GM21786 (cell line): Measurements from ENCODE around the gene ZNF609.
"Not testable (repeated sequence)": the region's sequence is repeated elsewhere in the genome, so short reads cannot be mapped to it uniquely, and the experiment has no call there.

Source experiments
- ATAC-seq: cut with Tn5 transposase; IDR thresholded peaks from one replicate; pipeline ENCODE4 v1.9.1; 2021; ENCODE audit not compliant: unreplicated experiment

Gene ZNF609

DNA sequence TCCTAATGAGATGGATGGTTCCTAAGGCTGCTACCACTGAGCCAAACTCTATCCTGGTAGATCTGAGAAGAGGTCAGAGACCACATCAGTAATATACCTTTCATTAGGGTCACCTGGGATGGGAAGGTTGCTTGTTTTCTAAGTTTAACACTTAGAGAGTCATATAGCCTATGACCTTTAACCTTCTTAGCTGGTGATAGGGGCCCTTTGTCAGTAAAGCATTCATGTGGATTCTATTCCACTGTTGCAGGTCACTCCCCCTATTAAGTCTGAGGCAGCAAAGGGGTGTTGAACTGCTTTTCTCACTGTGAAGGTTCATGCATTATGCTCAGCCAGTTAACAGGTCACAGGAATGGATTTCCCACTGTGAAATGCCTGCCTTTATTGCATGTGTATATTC is 6.1 kb upstream of the ZNF609 start:
- ATAC-seq, result no peak

DNA sequence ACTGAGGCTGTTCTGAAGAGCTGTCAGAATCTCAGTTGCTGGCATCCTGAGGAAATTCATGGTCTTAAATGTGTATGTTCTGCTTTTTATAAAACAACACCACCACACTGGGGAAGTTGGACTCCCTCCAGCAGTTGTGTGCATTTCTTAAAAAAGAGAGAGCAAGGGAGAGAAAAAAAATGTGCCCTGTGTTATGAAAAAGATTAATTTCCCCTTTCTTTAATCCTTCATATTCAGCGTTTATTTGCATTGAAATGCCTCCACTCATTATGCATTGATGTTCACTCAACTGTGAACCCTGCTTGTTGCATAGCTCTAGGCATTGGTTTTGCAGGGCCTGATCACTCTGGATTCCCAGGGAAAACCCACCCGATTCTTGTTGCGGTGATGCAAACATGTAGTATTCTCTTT is 4.4 kb upstream of the ZNF609 start:
- no peak for ATAC-seq

DNA sequence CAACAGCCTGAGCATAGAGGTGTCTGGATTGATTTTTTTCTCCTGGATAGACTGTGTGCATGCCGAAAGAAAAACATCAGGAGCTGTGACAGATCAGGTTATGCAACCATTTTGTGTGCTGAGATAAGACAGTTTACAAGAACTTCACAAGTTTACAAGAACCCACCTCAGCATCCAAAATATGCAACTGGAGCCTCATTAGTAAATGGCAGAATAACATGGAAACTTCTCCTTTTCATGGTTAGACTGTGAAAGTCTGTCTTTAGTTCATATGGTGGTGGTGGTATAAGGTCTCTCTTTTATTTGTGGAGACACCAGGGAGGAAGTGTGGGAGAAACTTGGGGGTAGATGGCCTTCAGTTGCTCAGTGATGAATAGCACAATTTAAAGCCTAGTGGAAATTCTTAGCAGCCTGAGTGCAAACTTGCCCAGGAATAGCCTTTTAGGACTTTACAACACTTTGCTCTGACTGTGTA is 3.7 kb upstream of the ZNF609 start:
- no peak for ATAC-seq

DNA sequence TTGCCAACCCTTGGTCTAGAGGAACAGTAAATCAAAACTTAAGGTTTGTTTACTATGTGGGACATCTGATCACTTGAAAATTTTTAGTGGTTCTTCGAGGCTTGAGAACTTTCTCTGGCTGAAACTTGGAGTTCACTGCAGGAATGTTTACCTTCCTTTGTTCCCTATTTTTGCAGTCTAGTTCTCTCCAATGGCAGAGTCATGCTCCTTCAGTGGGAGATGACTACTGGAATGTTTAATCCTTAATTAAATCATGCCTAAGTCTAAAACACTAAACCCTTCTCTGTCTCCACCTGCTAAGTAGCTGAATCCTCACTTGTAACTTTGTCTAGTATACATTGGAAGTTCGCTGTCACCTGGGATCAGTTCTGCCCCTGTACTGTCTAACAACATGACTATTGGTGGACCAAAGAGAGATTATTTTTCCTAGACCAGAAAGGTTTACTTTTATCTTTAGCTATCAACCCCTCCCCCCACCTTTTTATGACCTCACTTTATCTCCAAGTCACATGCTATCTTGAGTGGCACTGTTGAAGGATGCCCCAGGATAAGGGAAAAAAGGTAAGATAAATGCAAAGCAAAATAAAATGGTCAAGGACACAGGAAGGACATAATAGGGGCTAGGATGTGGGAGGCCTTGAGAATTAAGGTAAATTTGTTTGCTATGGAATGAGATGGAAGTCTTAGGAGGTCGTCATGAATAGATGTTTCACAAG is 1.2 kb upstream of the ZNF609 start:
- ATAC-seq, result no peak

DNA sequence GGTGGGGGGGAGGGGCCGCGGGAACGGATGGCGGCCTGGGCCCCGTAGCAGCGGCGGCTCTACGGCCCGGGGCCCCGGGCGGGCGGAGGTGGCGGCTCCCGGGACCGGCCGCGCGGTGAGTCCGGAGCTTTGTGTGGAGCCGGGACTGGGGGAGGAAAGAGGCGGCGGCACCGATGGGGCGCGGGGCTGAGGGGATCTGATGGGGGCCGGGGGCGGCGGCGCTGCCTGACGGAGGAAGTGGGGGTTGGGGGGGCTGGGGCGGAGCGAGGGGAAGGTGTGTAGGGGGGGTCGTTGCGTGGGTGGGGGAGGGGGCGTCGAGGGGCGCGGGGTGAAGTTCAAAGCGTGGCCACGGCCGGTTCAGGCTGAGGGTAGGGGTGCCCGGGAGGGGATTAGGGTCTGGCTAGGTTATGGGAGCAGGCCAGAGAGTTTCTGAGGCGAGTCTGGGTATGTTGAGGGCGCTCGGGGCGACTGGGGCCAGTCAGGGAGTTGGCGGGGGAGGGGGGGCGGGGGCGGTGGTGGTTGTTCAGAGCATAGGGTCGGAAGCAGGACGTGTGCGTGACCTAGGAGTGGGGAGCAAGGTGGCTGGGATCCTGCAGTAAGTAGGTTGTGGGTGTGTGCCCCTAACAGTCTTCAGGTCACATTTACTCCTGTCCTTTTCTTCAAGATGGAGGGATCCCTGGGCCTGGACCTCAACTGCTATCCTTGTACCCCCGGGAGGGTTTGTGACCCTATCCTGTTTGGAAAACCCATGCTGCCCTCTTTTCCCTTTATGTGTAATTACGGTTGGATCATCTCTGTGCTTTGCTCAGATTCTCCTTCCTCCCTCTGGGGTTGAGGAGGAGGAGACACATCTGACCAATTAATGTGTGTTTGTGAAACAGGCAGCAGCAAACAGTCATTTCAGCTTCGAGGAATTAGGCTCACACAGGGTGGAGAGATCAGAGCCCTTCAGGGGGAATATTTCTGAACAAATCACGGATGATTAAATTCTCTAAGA is 644 bp downstream of the ZNF609 start:
- no peak for ATAC-seq

DNA sequence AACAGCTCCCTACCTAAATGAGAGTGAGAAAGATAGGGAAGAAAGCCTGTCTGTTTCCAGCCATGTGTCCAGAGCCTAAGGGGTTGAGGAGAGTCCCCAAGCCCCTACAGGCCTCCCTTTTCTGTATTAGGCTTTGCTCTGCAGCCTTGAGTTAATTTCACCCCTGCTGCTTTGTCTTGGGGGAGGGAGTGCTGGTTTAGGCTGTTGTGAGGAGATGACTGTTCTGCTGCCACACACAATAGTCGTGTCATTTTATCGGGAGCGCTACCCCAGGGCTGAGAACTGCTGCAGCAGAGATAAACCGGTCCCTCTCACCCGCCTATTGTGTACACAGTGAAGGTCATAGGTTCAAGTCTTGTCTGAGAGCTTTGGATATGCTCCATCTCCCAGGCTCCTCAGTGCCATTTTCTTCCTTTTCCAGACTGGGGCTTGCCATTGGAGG is 1.4 kb downstream of the ZNF609 start:
- ATAC-seq, result no peak

DNA sequence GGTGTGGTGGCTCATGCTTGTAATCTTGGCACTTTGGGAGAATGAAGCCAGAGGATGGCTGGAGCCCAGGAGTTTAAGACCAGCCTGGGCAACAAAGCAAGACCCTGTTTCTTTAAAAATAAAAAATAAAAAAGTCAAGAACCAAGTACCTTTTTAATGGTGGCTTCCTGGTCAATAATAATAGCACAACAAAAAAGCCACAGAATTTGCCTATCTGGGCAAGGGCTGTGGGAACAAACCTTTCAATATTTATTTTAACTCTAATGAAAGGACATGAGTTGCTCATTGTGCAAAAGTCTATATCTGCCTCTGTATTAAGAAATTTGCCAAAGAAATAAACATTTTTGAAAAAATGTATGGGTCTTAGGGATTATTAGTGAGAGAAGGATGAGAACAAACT is 2.1 kb downstream of the ZNF609 start:
- ATAC-seq, result no peak

DNA sequence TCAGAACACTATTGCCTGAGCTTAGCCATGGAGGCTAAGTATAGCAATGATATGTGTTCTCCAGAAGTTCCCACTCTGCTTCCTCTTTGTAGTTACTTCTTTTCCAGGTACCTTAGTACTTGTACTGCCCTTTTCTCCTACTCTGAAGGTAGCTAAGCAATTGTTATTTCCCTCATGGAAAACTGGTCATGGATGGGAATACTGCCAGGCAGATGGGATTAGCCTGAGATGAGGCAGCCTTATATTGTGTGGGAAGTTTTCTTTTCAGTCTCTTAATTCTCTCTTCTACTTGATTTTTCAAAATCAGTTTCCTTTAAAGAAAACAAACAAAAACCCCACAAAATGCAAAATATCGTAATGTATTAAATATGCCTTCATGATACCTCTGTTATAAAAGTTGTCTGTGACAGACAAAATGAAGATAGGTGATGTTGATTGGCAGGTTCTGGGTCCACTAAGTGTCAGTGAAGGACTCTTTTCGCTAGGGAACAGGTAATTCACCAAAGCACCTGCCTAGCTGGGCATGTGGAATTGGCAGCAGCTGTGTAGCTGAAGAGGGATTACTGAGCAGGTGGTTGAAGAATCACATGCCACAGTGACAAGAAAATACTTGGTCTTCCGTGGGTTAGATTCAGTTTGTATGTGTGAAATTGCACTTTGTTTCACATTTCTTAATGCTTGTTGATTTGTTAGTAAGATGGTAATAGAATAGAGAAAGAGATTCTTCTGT is 4.1 kb downstream of the ZNF609 start:
- no peak for ATAC-seq

DNA sequence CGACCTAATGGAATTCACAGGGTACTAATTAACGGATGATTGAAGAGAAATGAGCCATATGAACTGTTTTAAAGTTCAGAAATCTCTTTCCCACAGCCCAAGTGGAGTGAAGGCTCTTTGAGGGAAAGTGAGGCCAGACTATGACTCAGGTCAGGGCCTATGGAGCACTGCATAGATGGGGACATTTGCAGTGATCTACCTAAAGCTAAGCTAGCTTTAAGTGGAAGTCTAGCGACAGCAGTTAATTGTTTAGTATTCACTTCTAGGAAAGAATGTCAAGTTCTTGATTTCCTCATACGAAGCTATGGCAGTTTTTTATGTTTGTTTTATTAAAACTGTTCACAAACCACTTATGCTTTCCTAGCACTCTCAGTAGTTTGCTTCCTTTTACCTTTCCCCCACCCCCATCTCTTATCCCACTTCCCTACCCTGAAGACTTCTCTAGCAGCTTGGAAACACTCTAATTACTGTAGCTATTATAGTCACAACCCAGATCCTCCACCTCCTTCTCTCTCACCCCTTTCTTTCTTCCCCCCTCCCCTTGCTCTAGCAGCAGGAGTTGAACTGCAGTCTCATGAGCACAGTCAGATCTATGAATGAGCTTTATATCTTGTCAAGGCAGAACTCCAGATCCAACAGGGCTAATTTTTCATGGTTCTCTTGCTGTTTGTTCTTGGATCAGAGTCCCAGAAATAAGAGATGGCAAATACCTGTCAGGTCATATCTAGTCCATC is 6.2 kb downstream of the ZNF609 start:
- no peak for ATAC-seq

DNA sequence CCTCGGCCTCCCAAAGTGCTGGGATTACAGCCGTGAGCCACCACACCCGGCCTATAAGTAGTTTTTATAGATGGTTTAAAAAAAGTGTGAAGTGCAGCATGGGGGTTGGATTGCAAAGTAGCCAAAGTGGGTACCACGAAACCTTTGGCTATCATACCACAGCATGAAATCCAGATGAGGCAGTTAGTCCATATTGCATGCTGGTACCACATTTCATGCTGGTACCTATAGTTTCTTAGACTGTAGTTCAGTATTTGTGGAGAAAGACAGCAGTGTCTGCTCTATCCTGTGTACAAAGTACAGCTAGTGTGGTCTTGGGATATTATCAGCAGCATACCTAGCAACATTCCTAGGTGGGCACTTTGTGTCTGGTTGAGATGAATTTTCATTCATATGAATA is 11.8 kb downstream of the ZNF609 start:
- no peak for ATAC-seq

DNA sequence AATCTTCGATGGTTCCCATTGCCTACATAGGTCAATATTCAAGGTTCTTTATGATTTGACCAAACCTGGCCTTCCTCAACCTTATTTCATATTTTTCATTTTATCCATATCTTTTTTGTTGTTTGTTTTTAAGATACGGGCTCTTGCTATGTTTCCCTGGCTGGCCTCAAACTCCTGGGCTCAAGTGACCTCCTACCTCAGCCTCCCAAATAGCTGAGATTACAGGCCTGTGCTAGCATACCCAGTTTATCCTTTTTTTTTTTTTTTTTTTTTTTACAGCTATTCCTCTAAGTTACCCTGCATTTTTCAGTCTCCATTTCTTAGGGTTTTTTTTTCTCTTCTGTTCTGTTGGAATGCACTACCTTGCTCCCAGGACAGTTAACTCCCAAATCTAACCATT is 14.5 kb downstream of the ZNF609 start:
- ATAC-seq, result no peak

DNA sequence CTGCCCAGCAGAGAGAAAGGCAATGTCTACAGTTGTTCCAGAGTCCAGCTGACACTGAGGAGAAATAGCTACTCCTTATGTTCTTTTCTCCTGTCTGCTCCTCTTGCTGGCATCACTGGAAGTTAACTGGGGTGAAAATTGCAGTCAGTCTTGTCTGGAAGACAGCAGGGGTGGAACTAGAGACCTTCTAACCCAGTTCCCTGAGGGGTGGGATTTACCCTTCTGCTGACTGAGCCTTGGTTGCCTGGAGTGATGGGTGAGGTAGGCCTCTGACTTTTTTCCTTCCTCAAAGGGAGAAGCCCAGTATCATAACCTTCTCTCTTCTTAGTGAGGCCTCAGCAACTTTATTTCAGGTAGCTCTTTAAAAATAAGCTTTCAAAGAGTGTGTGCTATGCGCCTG is 16.2 kb downstream of the ZNF609 start:
- ATAC-seq, result no peak

DNA sequence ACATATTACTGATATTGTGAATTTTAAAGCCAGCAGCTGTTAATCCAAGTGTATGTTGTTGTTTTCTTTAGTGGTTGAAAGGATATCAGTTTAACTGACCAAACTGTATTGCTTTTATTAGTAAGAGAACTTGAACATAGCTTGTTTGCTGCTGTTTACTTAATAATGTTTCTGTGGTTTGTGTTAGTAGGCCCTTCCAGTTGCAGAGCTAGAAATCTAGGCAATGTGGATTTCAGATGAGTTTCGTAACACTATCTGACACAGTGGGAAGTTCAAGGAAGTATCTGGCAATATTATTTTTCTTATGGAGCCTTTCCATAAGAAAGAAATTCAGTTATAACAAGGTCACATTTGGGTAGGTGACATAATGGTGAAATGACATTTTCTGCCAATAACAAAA is 18.5 kb downstream of the ZNF609 start:
- ATAC-seq, result no peak

DNA sequence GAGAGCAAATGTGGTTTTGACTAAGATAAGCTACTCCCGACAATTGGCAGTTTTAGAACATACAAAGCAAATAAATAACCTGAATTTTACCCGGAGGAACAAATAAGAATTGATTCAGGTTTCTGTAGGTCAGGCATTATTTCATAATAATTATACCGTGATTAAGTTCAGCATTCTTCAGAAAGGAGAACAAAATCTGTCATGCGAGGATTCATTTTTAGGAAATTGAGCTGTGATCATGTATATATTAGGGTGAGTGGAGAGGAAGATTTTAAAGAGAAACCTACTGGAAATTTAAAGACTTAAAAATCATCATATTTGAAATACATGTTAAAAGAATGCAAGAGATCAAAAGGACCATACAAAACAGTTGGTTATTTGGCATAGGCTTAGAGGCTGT is 20.5 kb downstream of the ZNF609 start:
- ATAC-seq, result no peak

DNA sequence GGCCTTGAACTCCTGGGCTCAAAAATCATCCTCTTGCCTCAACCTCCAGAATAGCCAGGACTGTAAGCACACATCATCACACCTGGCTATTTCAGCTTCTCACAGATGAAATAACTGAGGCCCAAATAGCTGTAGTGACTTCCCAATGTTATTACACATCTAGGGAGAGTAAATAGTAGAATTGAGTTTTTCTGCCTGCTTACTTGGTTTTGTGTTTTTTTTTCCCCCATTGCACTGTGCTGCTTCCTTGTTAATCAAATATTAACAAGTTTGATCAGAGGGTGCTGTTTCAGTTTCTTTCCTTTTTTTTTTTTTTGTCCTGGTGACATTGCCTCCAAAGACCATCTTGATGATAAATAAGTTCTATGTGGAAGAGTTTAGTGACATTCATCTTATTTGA is 23.4 kb downstream of the ZNF609 start:
- no peak for ATAC-seq

DNA sequence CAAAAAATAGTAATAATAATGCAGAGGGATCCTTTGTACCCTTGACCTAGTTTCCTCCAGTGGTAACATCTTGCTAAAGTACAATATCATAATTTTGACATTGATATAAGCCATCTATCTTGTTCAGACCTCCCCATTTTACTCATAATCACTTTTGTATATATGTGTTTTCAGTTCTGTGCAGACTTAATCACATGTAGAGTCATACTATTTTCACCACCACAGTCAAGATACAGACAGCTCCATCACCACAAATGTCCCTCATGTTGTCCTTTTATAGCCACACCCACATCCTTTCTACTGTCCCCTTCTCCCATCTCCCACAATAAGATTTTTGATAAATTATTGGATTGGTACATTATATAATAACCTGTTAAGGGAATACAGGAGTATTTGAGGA is 25.4 kb downstream of the ZNF609 start:
- ATAC-seq, result no peak

DNA sequence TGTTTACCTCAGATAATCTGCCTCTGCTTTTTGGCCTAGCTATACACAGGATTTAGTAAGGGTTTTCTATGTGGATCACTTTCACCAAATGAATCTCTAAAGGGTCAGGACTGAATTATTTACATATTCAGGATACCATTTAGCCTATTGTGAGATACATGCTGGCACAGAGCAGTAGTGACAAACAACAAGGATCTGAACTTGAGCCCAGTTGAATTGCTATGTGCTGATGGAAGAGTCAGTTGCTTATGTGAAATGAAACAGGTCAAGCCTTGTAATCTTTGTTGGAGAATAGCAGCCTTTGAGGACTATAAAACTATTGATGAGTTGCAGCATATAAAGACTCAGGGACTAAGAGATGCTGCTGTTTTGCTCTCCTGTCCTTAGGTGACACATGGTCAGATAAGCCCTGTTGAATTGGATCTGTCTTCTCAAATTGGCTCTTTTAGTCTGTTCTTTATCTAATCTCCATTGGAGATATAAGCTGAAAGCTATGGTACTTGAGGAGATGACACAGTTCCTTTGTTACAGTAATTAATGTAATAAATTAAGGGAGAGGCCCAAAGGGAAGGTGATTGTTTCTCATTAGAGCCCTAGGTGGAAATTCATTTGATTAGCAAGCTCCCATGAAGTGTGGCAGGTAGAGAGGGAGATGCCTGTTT is 30.4 kb downstream of the ZNF609 start:
- ATAC-seq, result no peak

DNA sequence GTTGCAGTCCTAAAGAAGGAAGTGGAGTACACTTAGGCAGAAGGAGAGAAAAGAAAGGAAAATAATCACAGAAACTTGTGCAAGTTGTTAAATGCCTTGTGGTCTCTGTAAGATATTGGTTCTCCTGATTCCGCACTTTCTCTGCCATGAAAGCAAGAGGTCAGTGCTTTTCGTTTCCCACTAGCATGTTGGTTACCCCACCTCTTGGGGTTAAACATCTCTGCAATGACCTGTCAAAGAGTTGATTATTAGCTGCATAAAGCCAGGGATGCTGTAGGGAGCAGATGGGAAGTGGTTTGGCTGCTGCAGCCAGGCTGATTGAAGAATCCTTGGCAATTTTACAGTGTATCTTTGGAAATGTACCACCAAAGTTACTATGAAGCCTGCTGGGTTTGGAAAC is 33.3 kb downstream of the ZNF609 start:
- ATAC-seq, result no peak

DNA sequence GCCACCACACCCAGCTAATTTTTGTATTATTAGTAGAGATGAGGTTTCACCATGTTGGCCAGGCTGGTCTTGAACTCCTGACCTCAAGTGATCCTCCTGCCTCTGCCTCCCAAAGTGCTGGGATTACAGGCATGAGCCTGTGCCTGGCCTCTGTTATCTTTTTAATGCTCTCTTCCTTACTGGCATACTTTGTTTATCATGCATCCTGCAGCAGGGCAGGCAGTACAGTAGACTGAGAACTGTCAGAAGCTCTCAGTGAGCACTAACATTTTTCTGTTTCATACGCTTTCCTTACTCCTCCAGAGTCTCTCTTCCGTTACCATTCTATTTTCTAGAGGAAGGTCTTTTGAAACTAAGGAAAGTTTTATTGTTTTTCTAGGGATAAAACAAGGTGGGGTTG is 35.6 kb downstream of the ZNF609 start:
- not testable (repeated sequence) for ATAC-seq

DNA sequence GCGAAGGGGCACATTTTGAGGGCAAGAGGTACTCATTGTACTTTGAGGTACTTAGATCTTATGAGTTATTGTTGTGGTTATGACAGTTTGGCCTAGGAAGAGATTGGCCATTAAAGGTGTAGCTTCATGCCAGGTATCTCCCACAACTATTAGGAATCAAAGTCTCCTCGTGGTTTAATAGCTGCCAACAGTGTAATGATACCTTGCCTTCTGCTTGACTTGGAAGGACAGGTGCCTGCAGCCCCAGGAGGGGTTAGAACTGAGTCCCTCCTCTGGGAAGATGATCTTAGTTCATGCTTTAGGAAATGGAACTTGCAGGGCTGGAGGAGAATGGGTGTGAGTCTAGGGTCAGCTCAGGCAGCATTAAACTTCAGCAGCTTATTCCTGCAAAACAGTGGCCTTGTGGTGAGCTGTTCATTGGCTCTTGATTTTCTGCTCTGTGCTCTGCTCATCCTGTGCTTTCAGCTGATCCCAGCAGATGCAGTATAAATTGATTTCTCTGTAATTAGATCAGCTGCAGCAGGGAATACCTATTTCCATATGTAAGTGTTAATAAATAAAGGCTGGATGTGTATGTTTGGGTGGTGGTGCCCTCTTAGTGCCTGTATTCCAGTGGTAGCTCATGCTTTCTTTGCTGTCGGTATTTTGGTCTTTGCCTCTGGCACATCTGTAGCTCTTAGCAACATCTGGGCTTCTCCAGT is 40.5 kb downstream of the ZNF609 start:
- no peak for ATAC-seq
